ENCODE measurements around the gene BTBD6. TPM values are rescaled to one million over a fixed set of nuclear protein-coding genes. Genes with fewer than 3 reads are reported as not detected.

Gene BTBD6
- total RNA-seq, 1 donor from 2014 or later = 36.6 TPM

GRCh38 chr14:105261781-105262180, 13.4 kb downstream of the BTBD6 start:
- H3K4me1 Mint-ChIP-seq = no peaks in the 10 kb centered on the region
- no peaks in the 10 kb centered on the region for H3K9me3 Mint-ChIP-seq
- no peak for DNase-seq (ENCODE audit: low read depth, low spot score)
- no peak for TF ChIP-seq CTCF (conservative IDR thresholded peaks at IDR 0.05)
- H3K36me3 Mint-ChIP-seq (ENCODE audit: low read depth) = no peaks in the 10 kb centered on the region
- no peaks in the 10 kb centered on the region for H3K27me3 Mint-ChIP-seq (ENCODE audit: low read depth)
- H3K27ac Mint-ChIP-seq (ENCODE audit: unreplicated experiment) = no peak overlapping the region
- H3K4me3 Mint-ChIP-seq = no peak overlapping the region

GRCh38 chr14:105267820-105268548, 19.7 kb downstream of the BTBD6 start:
- Mint-ChIP-seq H3K4me3 (no peak overlapping the region), H3K36me3 (ENCODE audit: low read depth) (no peaks in the 10 kb centered on the region), H3K27me3 (ENCODE audit: low read depth) (no peaks in the 10 kb centered on the region), H3K9me3 (no peaks in the 10 kb centered on the region), H3K4me1 (peaks cover 4% of the 10 kb centered on the region), H3K27ac (ENCODE audit: unreplicated experiment) (peak overlapping the region; percentile 62)
- no peak for TF ChIP-seq CTCF (conservative IDR thresholded peaks at IDR 0.05)
- DNase-seq (ENCODE audit: low read depth, low spot score) = no peak

- H3K36me3 Mint-ChIP-seq (ENCODE audit: low read depth) = no peaks in the 10 kb centered on the region
- H3K27ac Mint-ChIP-seq (ENCODE audit: unreplicated experiment) = peak overlapping the region; percentile 6
- H3K27me3 Mint-ChIP-seq (ENCODE audit: low read depth) = no peaks in the 10 kb centered on the region
- no peaks in the 10 kb centered on the region for H3K9me3 Mint-ChIP-seq
- TF ChIP-seq CTCF (conservative IDR thresholded peaks at IDR 0.05) = no peak
- no peak overlapping the region for H3K4me3 Mint-ChIP-seq
- no peak for DNase-seq (ENCODE audit: low read depth, low spot score)
- peaks cover 4% of the 10 kb centered on the region for H3K4me1 Mint-ChIP-seq
Measured at GRCh38 chr14:105268736-105269354, 20.5 kb downstream of the BTBD6 start.

- TF ChIP-seq CTCF (conservative IDR thresholded peaks at IDR 0.05) = no peak
- DNase-seq (ENCODE audit: low read depth, low spot score) = no peak
- H3K4me3 Mint-ChIP-seq = no peak overlapping the region
- no peak overlapping the region for H3K27ac Mint-ChIP-seq (ENCODE audit: unreplicated experiment)
- no peaks in the 10 kb centered on the region for H3K27me3 Mint-ChIP-seq (ENCODE audit: low read depth)
- H3K4me1 Mint-ChIP-seq = peaks cover 4% of the 10 kb centered on the region
- no peaks in the 10 kb centered on the region for H3K36me3 Mint-ChIP-seq (ENCODE audit: low read depth)
- no peaks in the 10 kb centered on the region for H3K9me3 Mint-ChIP-seq
Measured at GRCh38 chr14:105269405-105269804, 21.1 kb downstream of the BTBD6 start.

GRCh38 chr14:105271224-105271890, 23.0 kb downstream of the BTBD6 start:
- Mint-ChIP-seq H3K27ac (ENCODE audit: unreplicated experiment) (no peak overlapping the region), H3K4me1 (peaks cover 4% of the 10 kb centered on the region), H3K4me3 (no peak overlapping the region), H3K27me3 (ENCODE audit: low read depth) (no peaks in the 10 kb centered on the region), H3K9me3 (no peaks in the 10 kb centered on the region), H3K36me3 (ENCODE audit: low read depth) (no peaks in the 10 kb centered on the region)
- no peak for DNase-seq (ENCODE audit: low read depth, low spot score)
- TF ChIP-seq CTCF (conservative IDR thresholded peaks at IDR 0.05) = no peak
